H9 (cell line): ENCODE results near the gene CAMK1G. TPM values are rescaled to one million over a fixed set of nuclear protein-coding genes. Genes with fewer than 3 reads are reported as not detected.

ENCODE experiments used
- DNase-seq: peaks from one replicate; pipeline ENCODE4 v3.0.0-alpha.2; 2017
- H2AFZ ChIP-seq: one replicate; pipeline ENCODE4 v1.6.1; 2013; ENCODE audit warnings: mild to moderate bottlenecking, low read length, control low read depth, moderate library complexity
- H2AK5ac ChIP-seq: 2 replicates; pipeline ENCODE4 v1.6.1; 2013; ENCODE audit warnings: low read length, control low read depth, mixed read lengths; ENCODE audit not compliant: insufficient read length
- H2BK120ac ChIP-seq: one replicate; pipeline ENCODE4 v1.6.1; 2013; ENCODE audit warnings: low read depth, mild to moderate bottlenecking, low read length, control low read depth, inconsistent platforms; ENCODE audit not compliant: poor library complexity, severe bottlenecking
- H2BK12ac ChIP-seq: 2 replicates; pipeline ENCODE4 v1.6.1; 2013; ENCODE audit warnings: low read length, control low read depth, mixed read lengths, low read depth; ENCODE audit not compliant: insufficient read length
- H2BK15ac ChIP-seq: 2 replicates; pipeline ENCODE4 v1.6.1; 2013; ENCODE audit warnings: low read depth, low read length, control low read depth
- H2BK20ac ChIP-seq: one replicate; pipeline ENCODE4 v1.6.1; 2013; ENCODE audit warnings: low read depth, mild to moderate bottlenecking, low read length, control low read depth, inconsistent platforms; ENCODE audit not compliant: poor library complexity, severe bottlenecking
- H2BK5ac ChIP-seq: 2 replicates; pipeline ENCODE4 v1.6.1; 2013; ENCODE audit warnings: low read length, control low read depth, mixed read lengths; ENCODE audit not compliant: insufficient read length
- H3K14ac ChIP-seq: 2 replicates; pipeline ENCODE4 v1.6.1; 2013; ENCODE audit warnings: low read length, control low read depth; ENCODE audit not compliant: insufficient read depth
- H3K18ac ChIP-seq: 2 replicates; pipeline ENCODE4 v1.6.1; 2013; ENCODE audit warnings: low read depth, mild to moderate bottlenecking, mixed read lengths, low read length, control low read depth; ENCODE audit not compliant: insufficient read length
- H3K23ac ChIP-seq: 2 replicates; pipeline ENCODE4 v1.6.1; 2013; ENCODE audit warnings: low read length, control low read depth, mixed read lengths, low read depth; ENCODE audit not compliant: insufficient read length
- H3K23me2 ChIP-seq: 2 replicates; pipeline ENCODE4 v1.6.1; 2013; ENCODE audit warnings: low read depth, mild to moderate bottlenecking, mixed read lengths, low read length, control low read depth; ENCODE audit not compliant: insufficient read length, poor library complexity, severe bottlenecking
- H3K27ac ChIP-seq: 2 replicates; pipeline ENCODE4 v1.5.1; 2013; ENCODE audit warnings: low read length, control low read depth, mixed read lengths, low read depth; ENCODE audit not compliant: insufficient read length
- H3K27me3 ChIP-seq: 2 replicates; pipeline ENCODE4 v1.6.1; 2013; ENCODE audit warnings: low read length, control low read depth, inconsistent platforms; ENCODE audit not compliant: insufficient read depth
- H3K4ac ChIP-seq: 2 replicates; pipeline ENCODE4 v1.6.1; 2013; ENCODE audit warnings: low read depth, mild to moderate bottlenecking, control low read depth, inconsistent platforms, low read length, moderate library complexity
- H3K4me1 ChIP-seq: 2 replicates; pipeline ENCODE4 v1.6.1; 2013; ENCODE audit warnings: low read length, control low read depth, inconsistent platforms; ENCODE audit not compliant: insufficient read depth
- H3K4me2 ChIP-seq: 2 replicates; pipeline ENCODE4 v1.6.1; 2013; ENCODE audit warnings: low read length, control low read depth, mixed read lengths; ENCODE audit not compliant: insufficient read length, insufficient read depth
- H3K56ac ChIP-seq: 2 replicates; pipeline ENCODE4 v1.6.1; 2013; ENCODE audit warnings: low read depth, mild to moderate bottlenecking, mixed read lengths, low read length, control low read depth; ENCODE audit not compliant: insufficient read length
- H3K79me1 ChIP-seq: 2 replicates; pipeline ENCODE4 v1.6.1; 2013; ENCODE audit warnings: low read depth, mild to moderate bottlenecking, moderate library complexity, low read length, control low read depth, inconsistent platforms; ENCODE audit not compliant: insufficient read depth, poor library complexity, severe bottlenecking
- H3K79me2 ChIP-seq: 2 replicates; pipeline ENCODE4 v1.6.1; 2013; ENCODE audit warnings: low read length, control low read depth, inconsistent platforms; ENCODE audit not compliant: insufficient read depth
- H3K9ac ChIP-seq: 2 replicates; pipeline ENCODE4 v1.6.1; 2013; ENCODE audit warnings: low read length, control low read depth, mixed read lengths; ENCODE audit not compliant: insufficient read length; ENCODE audit errors: extremely low read depth
- H3K9me3 ChIP-seq: one replicate; pipeline ENCODE4 v1.6.1; 2013; ENCODE audit warnings: low read depth, low read length, inconsistent platforms; ENCODE audit not compliant: control insufficient read depth
- H3T11ph ChIP-seq: one replicate; pipeline ENCODE4 v1.6.1; 2013; ENCODE audit warnings: mild to moderate bottlenecking, low read length, control low read depth, inconsistent platforms
- H4K20me1 ChIP-seq: one replicate; pipeline ENCODE4 v1.6.1; 2013; ENCODE audit not compliant: control insufficient read depth, insufficient read length, insufficient read depth
- H4K5ac ChIP-seq: 2 replicates; pipeline ENCODE4 v1.6.1; 2013; ENCODE audit warnings: low read depth, mild to moderate bottlenecking, mixed read lengths, low read length, control low read depth; ENCODE audit not compliant: insufficient read length
- H4K8ac ChIP-seq: replicated peaks from 2 replicates; pipeline ENCODE4 v1.6.1; 2013; ENCODE audit warnings: low read length, control low read depth, mixed read lengths, low read depth; ENCODE audit not compliant: insufficient read length
- H4K91ac ChIP-seq: 2 replicates; pipeline ENCODE4 v1.6.1; 2013; ENCODE audit warnings: low read depth, mild to moderate bottlenecking, moderate library complexity, mixed read lengths, low read length, control low read depth; ENCODE audit not compliant: insufficient read length
- H3K27ac Mint-ChIP-seq, 3 experiments: 2 replicates in 2 of 3; 3 replicates in 1 of 3; pipeline ENCODE4 v1.8.0; 2020 to 2021; ENCODE audit warnings: mixed read lengths in 3 of 3, mild to moderate bottlenecking in 1 of 3, moderate library complexity in 1 of 3
- H3K27me3 Mint-ChIP-seq: 2 replicates; pipeline ENCODE4 v1.8.0; 2021; ENCODE audit warnings: low read depth, mild to moderate bottlenecking, moderate library complexity, mixed read lengths
- H3K36me3 Mint-ChIP-seq, 3 experiments: 2 replicates in 2 of 3; 3 replicates in 1 of 3; pipeline ENCODE4 v1.8.0; 2020 to 2021; ENCODE audit warnings: low read depth in 3 of 3, mixed read lengths in 3 of 3; ENCODE audit not compliant: insufficient read depth in 1 of 3
- H3K4me1 Mint-ChIP-seq, 2 experiments: 2 replicates each; pipeline ENCODE4 v1.8.0; 2020; ENCODE audit warnings: mixed read lengths in 2 of 2
- H3K4me3 Mint-ChIP-seq, 2 experiments: 2 replicates in 1 of 2; 3 replicates in 1 of 2; pipeline ENCODE4 v1.8.0; 2020 to 2021; ENCODE audit warnings: mild to moderate bottlenecking in 2 of 2, mixed read lengths in 2 of 2, moderate library complexity in 1 of 2
- H3K9me3 Mint-ChIP-seq, 2 experiments: 2 replicates in 1 of 2; 3 replicates in 1 of 2; pipeline ENCODE4 v1.8.0; 2020; ENCODE audit warnings: mild to moderate bottlenecking in 2 of 2, mixed read lengths in 2 of 2, moderate library complexity in 1 of 2
- CTCF ChIP-seq: fragments of 200-600 bp; sonication (generic); conservative IDR thresholded peaks from 3 replicates; pipeline ENCODE4 v1.8.0; 2021; ENCODE audit warnings: antibody characterized with exemption, mild to moderate bottlenecking
- WGBS: extraction: QIAGEN DNeasy Blood & Tissue Kit; methylation state at CpG from one replicate; pipeline ENCODE4 v1.1.7; 2013; ENCODE audit warnings: missing lambda C conversion rate, low lambda C conversion rate, mixed read lengths; ENCODE audit not compliant: insufficient read length; ENCODE audit errors: extremely low coverage; 5-methylcytosine and 5-hydroxymethylcytosine counted together
- total RNA-seq: library from RNA; stranded (reverse); gene quantifications from 2 replicates; pipeline ENCODE4 v1.2.1, GENCODE V29; 2021

Gene CAMK1G
- total RNA-seq, 1 experiment from 2014 or later: 0.28 TPM

- TF ChIP-seq CTCF: no peak
Observed at GRCh38 chr1:209643285-209644020, 59.9 kb downstream of the CAMK1G start.

More at GRCh38 chr1:209643285-209644020, 59.9 kb downstream of the CAMK1G start:
- Histone ChIP-seq H3K14ac (no peak overlapping the region; the same call in 1 of the 2 replicates), H3K27ac (no peak overlapping the region), H3K4ac (no peak overlapping the region), H3K4me2 (no peak overlapping the region), H3K79me1 (no peaks in the 10 kb centered on the region), H2BK20ac (no peak overlapping the region), H2AFZ (no peak overlapping the region), H2BK15ac (no peak overlapping the region), H2BK12ac (no peak overlapping the region), H4K91ac (no peak overlapping the region), H3K18ac (no peak overlapping the region), H2BK5ac (no peak overlapping the region), H2AK5ac (no peak overlapping the region), H2BK120ac (no peak overlapping the region), H4K20me1 (no peaks in the 10 kb centered on the region), H3K9me3 (no peaks in the 10 kb centered on the region), H3K27me3 (no peaks in the 10 kb centered on the region), H4K8ac (no peak overlapping the region), H3K56ac (no peak overlapping the region), H3K79me2 (no peaks in the 10 kb centered on the region), H3T11ph (no peak overlapping the region), H3K9ac (no peak overlapping the region), H4K5ac (no peak overlapping the region), H3K23ac (no peak overlapping the region), H3K23me2 (no peaks in the 10 kb centered on the region), H3K4me1 (no peaks in the 10 kb centered on the region)
- H3K4me3 Mint-ChIP-seq: no peak overlapping the region
- no CpG with 5 or more reads among the region's 2 CpGs for WGBS
- no peaks in the 10 kb centered on the region; a peak in 1 of 7 replicates for H3K36me3 Mint-ChIP-seq
- no peak overlapping the region; a peak in 1 of 7 replicates for H3K27ac Mint-ChIP-seq
- H3K4me1 Mint-ChIP-seq: peaks cover 13% of the 10 kb centered on the region in 2 experiments
- no peaks in the 10 kb centered on the region for H3K9me3 Mint-ChIP-seq
- DNase-seq: no peak
- H3K27me3 Mint-ChIP-seq: peaks cover 3% of the 10 kb centered on the region
